HepG2 (cell line): ENCODE results near the gene GABRG3. TPM values are rescaled to one million over a fixed set of nuclear protein-coding genes. Genes with fewer than 3 reads are reported as not detected.

Experiments
- KAT8 ChIP-seq: IDR thresholded peaks from 2 replicates; pipeline ENCODE4 v1.6.1; 2016; ENCODE audit warnings: missing genetic modification reagents, missing compliant biosample characterization
- MBNL3 ChIP-seq: fragments of 250-450 bp; sonication (Bioruptor Pico); conservative IDR thresholded peaks from 2 replicates; pipeline ENCODE4 v1.8.0; 2022; ENCODE audit warnings: mild to moderate bottlenecking, inconsistent platforms
- SRSF1 ChIP-seq: fragments of 200-400 bp; formaldehyde crosslinking; optimal IDR thresholded peaks from 2 replicates; pipeline ENCODE3; 2017; ENCODE audit warnings: mild to moderate bottlenecking, low read depth, low read length, moderate library complexity
- ZKSCAN8 ChIP-seq: IDR thresholded peaks from 2 replicates; pipeline ENCODE4 v1.6.1; 2016; ENCODE audit warnings: borderline replicate concordance, missing genetic modification reagents, missing compliant biosample characterization
- polyA plus RNA-seq, 8 experiments: library from polyadenylated mRNA; depleted of rRNA in 3 of 8; stranded (reverse) in 7 of 8; unstranded in 1 of 8; fragments of >200 nt; fragmentation: Illumina TruSeq in 4 of 8; extraction: Trizol in 4 of 8; gene quantifications; 2 replicates each; pipeline versions ENCODE4 v1.2.1 to v1.2.3, GENCODE V29; 2011 to 2016; ENCODE audit warnings: low read depth in 4 of 8, missing spikeins in 1 of 8, mixed read lengths in 1 of 8; ENCODE audit not compliant: insufficient read depth in 1 of 8
- total RNA-seq, 5 experiments: library from RNA; depleted of rRNA; stranded (reverse); fragments of >200 nt; fragmentation: Illumina TruSeq; extraction: Trizol; gene quantifications; 2 replicates each; pipeline ENCODE4 v1.2.3, GENCODE V29; 2016; ENCODE audit warnings: low read depth in 1 of 5
- TF ChIP-seq, protein P1 (sequence below): sonication (generic); formaldehyde crosslinking; IDR thresholded peaks from 2 replicates; pipeline ENCODE4 v1.5.0; 2020; ENCODE audit warnings: mild to moderate bottlenecking, missing genetic modification reagents, borderline replicate concordance
- TF ChIP-seq, protein P2 (sequence below): sonication (generic); formaldehyde crosslinking; IDR thresholded peaks from 2 replicates; pipeline ENCODE4 v1.4.0; 2020; ENCODE audit warnings: mild to moderate bottlenecking, missing genetic modification reagents

Gene GABRG3
- total and polyA plus RNA-seq, 2 of the 13 experiments (the other 11 are each of a cell fraction or from before 2014, with no cell fraction given) = not detected

DNA sequence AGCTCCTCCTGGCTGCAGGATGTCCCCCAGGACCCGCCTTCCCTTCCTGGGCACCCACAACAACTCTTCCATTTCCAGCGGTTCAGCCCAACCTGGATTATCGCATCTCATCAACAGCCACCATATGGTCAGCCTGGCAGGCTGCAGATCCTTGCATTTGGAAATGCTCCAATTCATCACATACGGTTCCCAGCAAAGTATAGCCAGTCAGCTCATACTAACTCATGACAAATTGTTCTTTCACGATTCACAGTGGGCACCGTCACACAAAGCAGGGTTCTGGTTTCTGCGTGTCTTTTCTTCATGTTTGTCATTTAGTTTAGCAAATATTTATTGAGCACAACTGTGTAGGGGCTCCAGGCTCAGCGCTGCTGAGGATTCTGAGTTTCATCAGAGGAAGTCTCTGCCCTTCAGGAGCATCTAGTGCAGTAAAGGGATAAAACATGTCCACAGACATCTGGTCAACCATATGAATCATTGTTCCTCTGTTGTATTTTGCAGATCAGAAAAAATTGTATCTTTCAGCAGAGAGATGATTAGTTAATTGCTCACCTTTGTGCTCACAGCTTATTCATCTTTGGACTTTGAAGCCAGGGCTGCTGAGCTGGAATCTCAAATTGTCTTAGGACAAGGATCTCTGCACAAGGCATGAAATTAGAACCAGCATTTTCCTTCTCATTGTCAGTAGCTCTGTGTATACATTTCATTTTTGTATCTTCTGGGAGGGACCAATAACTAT, 125.1 kb downstream of the GABRG3 start (continued):
- TF ChIP-seq, protein P1, sequence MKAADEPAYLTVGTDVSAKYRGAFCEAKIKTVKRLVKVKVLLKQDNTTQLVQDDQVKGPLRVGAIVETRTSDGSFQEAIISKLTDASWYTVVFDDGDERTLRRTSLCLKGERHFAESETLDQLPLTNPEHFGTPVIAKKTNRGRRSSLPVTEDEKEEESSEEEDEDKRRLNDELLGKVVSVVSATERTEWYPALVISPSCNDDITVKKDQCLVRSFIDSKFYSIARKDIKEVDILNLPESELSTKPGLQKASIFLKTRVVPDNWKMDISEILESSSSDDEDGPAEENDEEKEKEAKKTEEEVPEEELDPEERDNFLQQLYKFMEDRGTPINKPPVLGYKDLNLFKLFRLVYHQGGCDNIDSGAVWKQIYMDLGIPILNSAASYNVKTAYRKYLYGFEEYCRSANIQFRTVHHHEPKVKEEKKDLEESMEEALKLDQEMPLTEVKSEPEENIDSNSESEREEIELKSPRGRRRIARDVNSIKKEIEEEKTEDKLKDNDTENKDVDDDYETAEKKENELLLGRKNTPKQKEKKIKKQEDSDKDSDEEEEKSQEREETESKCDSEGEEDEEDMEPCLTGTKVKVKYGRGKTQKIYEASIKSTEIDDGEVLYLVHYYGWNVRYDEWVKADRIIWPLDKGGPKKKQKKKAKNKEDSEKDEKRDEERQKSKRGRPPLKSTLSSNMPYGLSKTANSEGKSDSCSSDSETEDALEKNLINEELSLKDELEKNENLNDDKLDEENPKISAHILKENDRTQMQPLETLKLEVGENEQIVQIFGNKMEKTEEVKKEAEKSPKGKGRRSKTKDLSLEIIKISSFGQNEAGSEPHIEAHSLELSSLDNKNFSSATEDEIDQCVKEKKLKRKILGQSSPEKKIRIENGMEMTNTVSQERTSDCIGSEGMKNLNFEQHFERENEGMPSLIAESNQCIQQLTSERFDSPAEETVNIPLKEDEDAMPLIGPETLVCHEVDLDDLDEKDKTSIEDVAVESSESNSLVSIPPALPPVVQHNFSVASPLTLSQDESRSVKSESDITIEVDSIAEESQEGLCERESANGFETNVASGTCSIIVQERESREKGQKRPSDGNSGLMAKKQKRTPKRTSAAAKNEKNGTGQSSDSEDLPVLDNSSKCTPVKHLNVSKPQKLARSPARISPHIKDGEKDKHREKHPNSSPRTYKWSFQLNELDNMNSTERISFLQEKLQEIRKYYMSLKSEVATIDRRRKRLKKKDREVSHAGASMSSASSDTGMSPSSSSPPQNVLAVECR = no peak
- TF ChIP-seq MBNL3 (CRISPR knock-in tag) (no peak), ZKSCAN8 (CRISPR knock-in tag) (no peak), SRSF1 (no peak), KAT8 (CRISPR knock-in tag) (no peak)
- TF ChIP-seq, protein P2, sequence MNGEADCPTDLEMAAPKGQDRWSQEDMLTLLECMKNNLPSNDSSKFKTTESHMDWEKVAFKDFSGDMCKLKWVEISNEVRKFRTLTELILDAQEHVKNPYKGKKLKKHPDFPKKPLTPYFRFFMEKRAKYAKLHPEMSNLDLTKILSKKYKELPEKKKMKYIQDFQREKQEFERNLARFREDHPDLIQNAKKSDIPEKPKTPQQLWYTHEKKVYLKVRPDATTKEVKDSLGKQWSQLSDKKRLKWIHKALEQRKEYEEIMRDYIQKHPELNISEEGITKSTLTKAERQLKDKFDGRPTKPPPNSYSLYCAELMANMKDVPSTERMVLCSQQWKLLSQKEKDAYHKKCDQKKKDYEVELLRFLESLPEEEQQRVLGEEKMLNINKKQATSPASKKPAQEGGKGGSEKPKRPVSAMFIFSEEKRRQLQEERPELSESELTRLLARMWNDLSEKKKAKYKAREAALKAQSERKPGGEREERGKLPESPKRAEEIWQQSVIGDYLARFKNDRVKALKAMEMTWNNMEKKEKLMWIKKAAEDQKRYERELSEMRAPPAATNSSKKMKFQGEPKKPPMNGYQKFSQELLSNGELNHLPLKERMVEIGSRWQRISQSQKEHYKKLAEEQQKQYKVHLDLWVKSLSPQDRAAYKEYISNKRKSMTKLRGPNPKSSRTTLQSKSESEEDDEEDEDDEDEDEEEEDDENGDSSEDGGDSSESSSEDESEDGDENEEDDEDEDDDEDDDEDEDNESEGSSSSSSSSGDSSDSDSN (CRISPR knock-in tag) = no peak
